Activated CD4-positive, alpha-beta memory T cell treated with anti-CD3 and anti-CD28 coated beads for 36 hours (primary cell): ENCODE data around the gene MYEOV. TPM values are rescaled to one million over a fixed set of nuclear protein-coding genes. Genes with fewer than 3 reads are reported as not detected.

Experiments
- CTCF ChIA-PET: fragments of 350-600 bp; sonication (Branson Sonifier 250); formaldehyde crosslinking; loops from one replicate; lab custom pipeline; 2021; ENCODE audit warnings: antibody characterized with exemption, inconsistent platforms; lab: Charles Lee
- POLR2A ChIA-PET: fragments of 350-600 bp; sonication (Branson Sonifier 250); formaldehyde crosslinking; loops from one replicate; lab custom pipeline; 2021; ENCODE audit warnings: antibody characterized with exemption; lab: Charles Lee
- DNase-seq: peaks from one replicate; pipeline ENCODE4 v3.0.0-alpha.2; 2020
- H3K27ac Mint-ChIP-seq: one replicate; pipeline ENCODE4 v1.8.0; 2021; ENCODE audit warnings: mixed read lengths
- H3K27me3 Mint-ChIP-seq: one replicate; pipeline ENCODE4 v1.8.0; 2021; ENCODE audit warnings: mixed read lengths
- H3K36me3 Mint-ChIP-seq: one replicate; pipeline ENCODE4 v1.8.0; 2021; ENCODE audit warnings: mixed read lengths
- H3K4me1 Mint-ChIP-seq: one replicate; pipeline ENCODE4 v1.8.0; 2021; ENCODE audit warnings: low read depth, mixed read lengths
- H3K4me3 Mint-ChIP-seq: one replicate; pipeline ENCODE4 v1.8.0; 2021; ENCODE audit warnings: mild to moderate bottlenecking, mixed read lengths
- H3K9me3 Mint-ChIP-seq: one replicate; pipeline ENCODE4 v1.8.0; 2021; ENCODE audit warnings: mixed read lengths
- intact Hi-C: fragments of 100-400 bp; cut with micrococcal nuclease; formaldehyde crosslinking; loops from one replicate; pipeline ENCODE4 v1.15.1; 2023
- total RNA-seq, 2 experiments: library from RNA; stranded (reverse); gene quantifications; one replicate each; pipeline ENCODE4 v1.2.3, GENCODE V29; 2021

Gene MYEOV
- total RNA-seq, 2 experiments from 2014 or later, result 0.14 TPM; not detected in 1

DNA sequence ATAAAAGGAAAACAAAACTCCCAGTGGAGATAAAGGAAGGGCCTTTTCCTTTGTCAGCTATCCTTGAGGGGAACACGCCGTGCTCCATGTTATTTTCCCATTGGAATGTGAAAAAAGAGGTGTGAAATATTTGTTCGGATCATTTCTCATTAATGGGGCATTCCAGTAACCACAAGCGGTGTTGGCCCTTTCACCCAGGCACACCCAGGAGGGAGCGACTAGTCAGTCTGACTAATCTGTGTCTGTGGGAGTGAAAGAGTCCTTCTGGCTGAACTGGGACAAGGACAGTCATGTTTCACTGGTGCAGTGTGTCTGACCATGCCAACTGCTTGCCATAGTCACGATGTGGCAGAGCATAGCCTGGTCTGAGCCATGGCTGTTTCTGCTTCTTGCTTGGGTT lies 13.0 kb upstream of the MYEOV start:
- H3K9me3 Mint-ChIP-seq, result no peaks in the 10 kb centered on the region
- intact Hi-C loops, result no loop called here
- peaks cover 3% of the 10 kb centered on the region for H3K27me3 Mint-ChIP-seq
- POLR2A ChIA-PET, result no interaction called here
- no peak for DNase-seq
- CTCF ChIA-PET, result no interaction called here
- no peak overlapping the region for H3K27ac Mint-ChIP-seq
- no peak overlapping the region for H3K4me3 Mint-ChIP-seq
- no peaks in the 10 kb centered on the region for H3K36me3 Mint-ChIP-seq
- H3K4me1 Mint-ChIP-seq, result no peaks in the 10 kb centered on the region

- Mint-ChIP-seq H3K27ac (no peak overlapping the region), H3K4me3 (no peak overlapping the region), H3K36me3 (no peaks in the 10 kb centered on the region), H3K4me1 (no peaks in the 10 kb centered on the region), H3K9me3 (no peaks in the 10 kb centered on the region), H3K27me3 (peaks cover 3% of the 10 kb centered on the region)
- CTCF ChIA-PET, result no interaction called here
- no peak for DNase-seq
- POLR2A ChIA-PET, result no interaction called here
- intact Hi-C loops, result no loop called here
Observed at GRCh38 chr11:69283446-69283845, 10.5 kb upstream of the MYEOV start.

DNA sequence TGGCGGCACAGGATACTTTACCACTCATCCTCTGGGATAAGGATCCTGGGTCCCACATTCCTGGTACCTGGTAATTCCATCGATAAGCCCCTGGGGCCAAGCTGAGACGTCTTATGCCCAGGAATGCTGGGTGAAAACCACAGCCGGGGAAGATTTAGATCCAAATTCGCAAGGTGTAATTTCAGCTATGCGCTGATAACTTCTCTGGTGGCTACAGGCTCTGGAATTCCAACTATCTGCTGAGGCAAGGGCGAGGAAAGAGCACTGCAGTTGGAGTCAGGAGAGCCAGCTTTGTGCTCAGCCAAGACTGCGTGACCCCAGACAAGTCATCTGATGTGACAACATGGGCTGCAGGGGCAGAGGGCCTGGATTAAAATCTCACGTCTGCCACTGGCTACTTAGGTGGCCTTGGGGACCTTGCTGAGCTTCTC lies 9.9 kb upstream of the MYEOV start:
- intact Hi-C loops, result no loop called here
- CTCF ChIA-PET, result interaction anchor here (1.3 kb wide), 1 partner anchor 9 kb away, joined by 3 read pairs; no protein-coding TSS in a partner anchor
- Mint-ChIP-seq H3K9me3 (no peaks in the 10 kb centered on the region), H3K4me1 (no peaks in the 10 kb centered on the region), H3K4me3 (no peak overlapping the region), H3K27ac (no peak overlapping the region), H3K27me3 (peaks cover 3% of the 10 kb centered on the region), H3K36me3 (no peaks in the 10 kb centered on the region)
- DNase-seq, result no peak
- POLR2A ChIA-PET, result no interaction called here

DNA sequence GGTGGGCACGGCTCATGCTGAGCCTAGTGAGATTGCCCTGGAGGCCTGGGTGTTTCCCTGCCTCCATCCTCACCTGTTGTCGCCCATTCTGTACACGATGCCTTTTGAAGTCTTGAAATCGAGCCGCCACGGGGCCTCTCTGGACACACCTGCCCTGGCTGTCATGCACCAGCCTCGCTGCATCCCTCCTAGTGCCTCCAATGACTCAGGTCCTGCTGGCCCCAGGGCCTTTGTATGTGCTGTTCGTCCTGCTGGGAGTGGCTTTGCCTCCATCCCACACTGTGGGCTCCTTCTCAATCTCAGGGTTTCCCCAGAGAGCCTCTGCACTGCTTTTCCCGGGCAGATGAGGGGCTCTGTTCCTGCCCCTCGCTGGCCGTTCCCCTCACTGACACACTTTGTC lies 8.9 kb upstream of the MYEOV start:
- intact Hi-C loops, result no loop called here
- Mint-ChIP-seq H3K9me3 (no peaks in the 10 kb centered on the region), H3K4me3 (no peak overlapping the region), H3K27ac (no peak overlapping the region), H3K4me1 (no peaks in the 10 kb centered on the region), H3K36me3 (no peaks in the 10 kb centered on the region), H3K27me3 (peaks cover 3% of the 10 kb centered on the region)
- POLR2A ChIA-PET, result no interaction called here
- DNase-seq, result no peak
- CTCF ChIA-PET, result interaction anchor here (1.3 kb wide), 1 partner anchor 8 kb away, joined by 3 read pairs; no protein-coding TSS in a partner anchor

DNA sequence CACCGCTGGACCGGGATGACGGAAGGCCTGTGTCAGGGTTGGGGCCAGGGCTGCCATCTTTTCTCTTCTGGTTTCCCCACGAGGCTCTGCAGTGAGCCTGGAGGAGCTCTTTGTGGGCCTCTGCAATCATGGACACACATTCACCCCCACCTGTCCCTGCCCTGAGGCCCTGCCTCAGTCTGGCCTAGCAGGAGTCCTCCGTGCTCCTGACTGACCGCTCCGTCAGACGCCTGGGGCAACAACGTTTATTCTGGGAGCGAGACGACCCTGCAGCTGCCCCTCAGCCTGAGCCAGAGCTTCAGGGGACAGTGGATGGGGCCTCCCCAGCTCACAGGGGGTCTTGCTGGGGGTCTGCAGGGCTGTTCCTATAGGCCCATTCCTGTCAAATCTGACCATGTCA lies 8.2 kb upstream of the MYEOV start:
- POLR2A ChIA-PET, result no interaction called here
- H3K4me3 Mint-ChIP-seq, result no peak overlapping the region
- H3K9me3 Mint-ChIP-seq, result no peaks in the 10 kb centered on the region
- intact Hi-C loops, result no loop called here
- peaks cover 3% of the 10 kb centered on the region for H3K27me3 Mint-ChIP-seq
- no peaks in the 10 kb centered on the region for H3K4me1 Mint-ChIP-seq
- H3K27ac Mint-ChIP-seq, result no peak overlapping the region
- CTCF ChIA-PET, result no interaction called here
- no peak for DNase-seq
- no peaks in the 10 kb centered on the region for H3K36me3 Mint-ChIP-seq

DNA sequence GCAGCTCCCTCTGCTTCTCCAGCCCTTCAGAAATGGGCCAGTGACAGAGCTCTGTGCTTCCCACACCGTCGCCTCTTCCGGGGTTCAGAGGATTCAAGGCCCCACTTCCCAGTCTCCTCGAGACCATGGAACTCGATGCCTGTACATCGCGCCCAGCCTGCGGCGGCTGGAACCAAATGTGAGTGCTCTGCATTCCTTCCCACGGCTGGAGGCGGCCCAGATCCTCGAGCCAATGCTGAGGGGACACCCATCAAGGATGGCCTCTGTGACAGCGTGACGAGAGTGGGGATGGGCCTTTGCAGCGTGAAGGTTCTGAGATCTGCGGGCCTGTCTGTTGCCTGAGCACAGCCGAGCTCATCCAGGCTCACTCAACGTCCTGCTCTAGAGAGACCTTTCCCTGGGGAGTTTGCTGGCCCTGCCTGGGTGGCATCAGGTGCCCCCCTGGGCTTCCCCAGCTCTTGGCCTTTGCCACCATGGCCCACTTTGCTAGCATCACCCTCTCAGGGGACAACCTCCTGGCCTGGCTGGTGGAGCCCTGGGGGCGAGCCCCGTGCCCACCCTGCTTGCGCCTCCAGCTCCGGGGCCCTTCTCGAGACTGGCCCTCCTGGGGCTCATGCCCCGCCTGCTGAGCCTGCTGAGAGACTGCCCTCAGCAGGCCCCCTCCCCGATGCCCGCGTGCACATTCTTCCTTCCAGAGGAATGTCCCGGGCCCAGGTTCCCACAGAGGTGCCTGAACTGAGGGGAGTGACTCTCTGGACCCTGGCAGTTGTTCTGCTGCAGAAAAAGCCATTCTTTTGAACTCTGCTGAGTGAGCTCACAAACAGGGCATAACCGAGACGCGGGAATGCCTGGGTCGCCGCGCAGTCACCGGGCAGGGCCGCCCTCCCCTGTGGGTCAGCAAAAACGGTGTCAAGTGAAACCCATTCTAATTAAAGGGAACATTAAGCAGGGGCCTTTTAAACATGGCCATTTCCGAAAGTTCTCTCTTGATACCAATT lies 7.3 kb upstream of the MYEOV start:
- Mint-ChIP-seq H3K4me1 (no peaks in the 10 kb centered on the region), H3K27ac (no peak overlapping the region), H3K4me3 (no peak overlapping the region), H3K9me3 (no peaks in the 10 kb centered on the region), H3K27me3 (peaks cover 3% of the 10 kb centered on the region), H3K36me3 (no peaks in the 10 kb centered on the region)
- ChIA-PET POLR2A (no interaction called here), CTCF (no interaction called here)
- intact Hi-C loops, result no loop called here
- no peak for DNase-seq

DNA sequence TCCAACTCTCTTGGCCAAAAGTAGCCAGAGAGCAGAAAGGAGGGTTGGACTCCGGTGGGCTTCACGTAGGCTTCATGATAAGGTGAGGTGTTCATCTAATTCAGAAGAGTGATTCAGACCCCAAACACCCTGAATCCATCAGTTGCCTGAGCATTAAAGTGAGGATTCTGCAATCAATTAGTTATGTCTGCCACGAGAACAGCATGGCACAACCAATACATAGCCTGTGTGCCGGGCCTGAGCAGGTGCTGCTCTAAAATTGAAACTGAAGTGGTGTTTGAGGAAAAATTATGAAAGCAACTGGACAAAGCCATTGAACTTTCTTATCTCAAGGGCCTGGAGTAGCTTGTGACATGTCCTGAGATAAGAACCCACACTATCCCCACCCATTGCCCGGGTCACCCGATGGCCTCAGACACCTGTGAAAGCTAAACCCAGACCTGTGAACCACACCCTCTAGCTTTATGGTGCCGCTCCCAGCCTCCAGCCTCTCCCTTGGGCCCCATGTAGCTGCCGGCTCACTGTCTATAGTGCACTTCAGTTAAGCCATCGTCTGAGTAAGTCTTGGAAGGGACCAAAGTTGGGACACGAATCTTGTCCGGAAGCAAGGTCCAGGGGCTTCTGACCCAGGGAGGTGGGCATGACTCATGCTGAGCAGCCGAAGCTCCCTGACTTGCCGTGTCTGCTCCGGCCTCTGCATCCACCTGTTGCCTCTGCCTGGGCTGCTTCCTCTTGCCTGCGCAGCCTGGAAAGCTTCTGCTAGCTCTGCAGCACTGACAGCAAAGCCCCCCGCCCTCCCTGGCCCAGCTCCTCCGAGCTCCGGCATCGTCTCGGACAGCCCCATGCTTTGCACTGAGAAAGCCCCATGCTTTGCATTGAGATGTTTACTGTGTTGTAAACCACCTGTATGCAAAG lies 5.7 kb upstream of the MYEOV start:
- Mint-ChIP-seq H3K4me1 (no peaks in the 10 kb centered on the region), H3K9me3 (no peaks in the 10 kb centered on the region), H3K27ac (no peak overlapping the region), H3K27me3 (peaks cover 3% of the 10 kb centered on the region), H3K36me3 (no peaks in the 10 kb centered on the region), H3K4me3 (no peak overlapping the region)
- DNase-seq, result no peak
- ChIA-PET CTCF (interaction anchor here (0.9 kb wide), 1 partner anchor 11 kb away, joined by 3 read pairs; no protein-coding TSS in a partner anchor), POLR2A (no interaction called here)
- intact Hi-C loops, result no loop called here

DNA sequence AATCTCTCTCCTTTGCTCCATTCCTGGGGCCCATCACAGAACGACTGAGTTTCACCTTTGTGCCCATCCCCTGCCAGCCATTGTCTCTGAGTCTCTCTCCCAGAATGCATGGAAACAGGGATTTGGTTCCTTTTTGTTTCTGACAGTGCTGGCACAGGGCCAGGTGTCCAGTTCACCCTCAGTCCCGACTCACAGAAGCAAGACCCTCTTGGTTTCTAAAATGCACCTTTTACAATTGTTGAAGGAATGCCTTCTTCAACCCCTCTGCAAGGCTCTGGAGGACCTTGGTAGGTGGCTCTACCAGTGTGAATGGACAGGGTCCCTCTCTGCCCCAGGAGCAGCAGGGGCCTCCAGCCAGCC lies 5.1 kb upstream of the MYEOV start:
- Mint-ChIP-seq H3K9me3 (no peaks in the 10 kb centered on the region), H3K4me1 (no peaks in the 10 kb centered on the region), H3K4me3 (no peak overlapping the region), H3K36me3 (no peaks in the 10 kb centered on the region), H3K27ac (no peak overlapping the region), H3K27me3 (peaks cover 3% of the 10 kb centered on the region)
- DNase-seq, result no peak
- intact Hi-C loops, result no loop called here
- POLR2A ChIA-PET, result no interaction called here
- CTCF ChIA-PET, result no interaction called here

- H3K4me3 Mint-ChIP-seq, result no peak overlapping the region
- CTCF ChIA-PET, result no interaction called here
- H3K9me3 Mint-ChIP-seq, result no peaks in the 10 kb centered on the region
- DNase-seq, result no peak
- intact Hi-C loops, result no loop called here
- peaks cover 11% of the 10 kb centered on the region for H3K4me1 Mint-ChIP-seq
- no peak overlapping the region for H3K27ac Mint-ChIP-seq
- H3K27me3 Mint-ChIP-seq, result no peaks in the 10 kb centered on the region
- no peaks in the 10 kb centered on the region for H3K36me3 Mint-ChIP-seq
- POLR2A ChIA-PET, result no interaction called here
Observed at GRCh38 chr11:69290806-69291205, 3.1 kb upstream of the MYEOV start.

GRCh38 chr11:69291459-69292110 lies 2.4 kb upstream of the MYEOV start:
- no peak for DNase-seq
- Mint-ChIP-seq H3K36me3 (no peaks in the 10 kb centered on the region), H3K9me3 (no peaks in the 10 kb centered on the region), H3K4me3 (no peak overlapping the region), H3K27me3 (no peaks in the 10 kb centered on the region), H3K27ac (no peak overlapping the region), H3K4me1 (peaks cover 17% of the 10 kb centered on the region)
- intact Hi-C loops, result loop anchor here (1.0 to 2.0 kb wide), 2 partner anchors 191 to 352 kb away; no protein-coding TSS in a partner anchor
- POLR2A ChIA-PET, result no interaction called here
- CTCF ChIA-PET, result interaction anchor here (1.3 kb wide), 1 partner anchor 54 kb away, joined by 3 read pairs; no protein-coding TSS in a partner anchor

DNA sequence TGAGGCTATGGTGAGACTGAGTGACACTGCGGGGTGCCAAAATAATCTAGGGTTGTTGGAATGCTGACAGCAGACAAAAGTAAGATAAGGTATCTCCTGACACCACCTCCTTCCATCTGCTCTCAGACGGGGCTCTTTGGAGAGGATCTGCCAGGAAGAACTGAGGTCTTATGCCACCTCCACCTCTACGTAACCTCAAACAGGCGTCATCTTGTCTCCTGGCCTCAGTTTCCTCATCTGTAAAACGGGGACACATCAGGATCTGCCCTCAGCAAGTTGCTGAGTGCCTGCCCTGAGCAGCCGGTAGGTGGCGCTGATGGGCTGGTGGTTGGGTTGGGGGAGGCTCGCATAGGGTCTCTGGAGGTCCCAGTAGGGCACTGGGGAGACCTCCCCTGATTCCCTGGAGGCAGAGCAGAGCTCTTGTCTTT lies 1.7 kb upstream of the MYEOV start:
- POLR2A ChIA-PET, result no interaction called here
- peak; percentile 58 for DNase-seq
- CTCF ChIA-PET, result interaction anchor here (0.7 to 2.3 kb wide), 20 partner anchors 8 to 718 kb away, joined by 3 to 19 read pairs (median 4); no protein-coding TSS in a partner anchor

More for the DNA sequence above, 1.7 kb upstream of the MYEOV start:
- Mint-ChIP-seq H3K27ac (no peak overlapping the region), H3K4me3 (no peak overlapping the region), H3K27me3 (no peaks in the 10 kb centered on the region), H3K4me1 (peaks cover 24% of the 10 kb centered on the region), H3K36me3 (no peaks in the 10 kb centered on the region), H3K9me3 (no peaks in the 10 kb centered on the region)
- intact Hi-C loops, result loop anchor here (1.0 to 2.0 kb wide), 2 partner anchors 191 to 351 kb away; no protein-coding TSS in a partner anchor
